Measurements from ENCODE around the gene SEPTIN6.

- no peak for TF ChIP-seq CTCF (conservative IDR thresholded peaks at IDR 0.05; ENCODE audit: low read depth, low read length)
- no peak for TF ChIP-seq SMC3 (IDR thresholded peaks at IDR 0.05; ENCODE audit: low read depth, low read length)
- no peak for TF ChIP-seq POLR2A (IDR thresholded peaks at IDR 0.05; ENCODE audit: low read depth, low read length)
- TF ChIP-seq MAZ (IDR thresholded peaks at IDR 0.05; ENCODE audit: borderline replicate concordance, low read depth, low read length) = no peak
- TF ChIP-seq NFE2L2 (IDR thresholded peaks at IDR 0.05; ENCODE audit: low read depth, low read length) = no peak
- TF ChIP-seq MXI1 (IDR thresholded peaks at IDR 0.05; ENCODE audit: borderline replicate concordance, low read depth, low read length) = no peak
- TF ChIP-seq CEBPB (IDR thresholded peaks at IDR 0.05; ENCODE audit: low read depth, low read length) = no peak
- TF ChIP-seq USF2 (IDR thresholded peaks at IDR 0.05; ENCODE audit: low read depth, low read length) = no peak
- no peak for TF ChIP-seq BHLHE40 (IDR thresholded peaks at IDR 0.05; ENCODE audit: low read depth, low read length)
- no peak for TF ChIP-seq RFX5 (IDR thresholded peaks at IDR 0.05; ENCODE audit: low read depth, low read length)
- TF ChIP-seq ELK1 (IDR thresholded peaks at IDR 0.05; ENCODE audit: borderline replicate concordance, low read depth, low read length) = no peak
- no peak for TF ChIP-seq RCOR1 (IDR thresholded peaks at IDR 0.05; ENCODE audit: insufficient replicate concordance, low read length)
These were observed 42.0 kb upstream of the SEPTIN6 start for GRCh38 chrX:119734897-119735339.

Measured in IMR-90 (cell line).